ENCODE data around the gene SART3.

Gene SART3

DNA sequence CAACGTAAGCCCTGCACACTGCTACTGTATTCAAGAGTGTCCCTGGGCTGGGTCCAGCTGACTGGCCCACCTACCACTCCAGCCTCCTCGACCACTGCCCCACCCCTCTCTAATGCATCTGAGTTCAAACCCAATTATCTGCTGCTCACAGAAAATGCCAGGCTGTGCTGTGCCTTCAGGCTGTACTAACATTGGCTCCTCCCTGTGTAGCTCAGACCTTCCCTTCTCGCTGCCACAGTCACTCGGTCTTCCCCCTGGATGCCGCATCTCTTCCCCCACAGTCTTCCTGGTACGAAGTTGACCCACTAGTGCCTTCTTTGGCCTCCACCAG is 33.8 kb downstream of the SART3 start:
- TF ChIP-seq, protein P1, sequence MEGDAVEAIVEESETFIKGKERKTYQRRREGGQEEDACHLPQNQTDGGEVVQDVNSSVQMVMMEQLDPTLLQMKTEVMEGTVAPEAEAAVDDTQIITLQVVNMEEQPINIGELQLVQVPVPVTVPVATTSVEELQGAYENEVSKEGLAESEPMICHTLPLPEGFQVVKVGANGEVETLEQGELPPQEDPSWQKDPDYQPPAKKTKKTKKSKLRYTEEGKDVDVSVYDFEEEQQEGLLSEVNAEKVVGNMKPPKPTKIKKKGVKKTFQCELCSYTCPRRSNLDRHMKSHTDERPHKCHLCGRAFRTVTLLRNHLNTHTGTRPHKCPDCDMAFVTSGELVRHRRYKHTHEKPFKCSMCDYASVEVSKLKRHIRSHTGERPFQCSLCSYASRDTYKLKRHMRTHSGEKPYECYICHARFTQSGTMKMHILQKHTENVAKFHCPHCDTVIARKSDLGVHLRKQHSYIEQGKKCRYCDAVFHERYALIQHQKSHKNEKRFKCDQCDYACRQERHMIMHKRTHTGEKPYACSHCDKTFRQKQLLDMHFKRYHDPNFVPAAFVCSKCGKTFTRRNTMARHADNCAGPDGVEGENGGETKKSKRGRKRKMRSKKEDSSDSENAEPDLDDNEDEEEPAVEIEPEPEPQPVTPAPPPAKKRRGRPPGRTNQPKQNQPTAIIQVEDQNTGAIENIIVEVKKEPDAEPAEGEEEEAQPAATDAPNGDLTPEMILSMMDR (IDR thresholded peaks at IDR 0.05) = no peak

DNA sequence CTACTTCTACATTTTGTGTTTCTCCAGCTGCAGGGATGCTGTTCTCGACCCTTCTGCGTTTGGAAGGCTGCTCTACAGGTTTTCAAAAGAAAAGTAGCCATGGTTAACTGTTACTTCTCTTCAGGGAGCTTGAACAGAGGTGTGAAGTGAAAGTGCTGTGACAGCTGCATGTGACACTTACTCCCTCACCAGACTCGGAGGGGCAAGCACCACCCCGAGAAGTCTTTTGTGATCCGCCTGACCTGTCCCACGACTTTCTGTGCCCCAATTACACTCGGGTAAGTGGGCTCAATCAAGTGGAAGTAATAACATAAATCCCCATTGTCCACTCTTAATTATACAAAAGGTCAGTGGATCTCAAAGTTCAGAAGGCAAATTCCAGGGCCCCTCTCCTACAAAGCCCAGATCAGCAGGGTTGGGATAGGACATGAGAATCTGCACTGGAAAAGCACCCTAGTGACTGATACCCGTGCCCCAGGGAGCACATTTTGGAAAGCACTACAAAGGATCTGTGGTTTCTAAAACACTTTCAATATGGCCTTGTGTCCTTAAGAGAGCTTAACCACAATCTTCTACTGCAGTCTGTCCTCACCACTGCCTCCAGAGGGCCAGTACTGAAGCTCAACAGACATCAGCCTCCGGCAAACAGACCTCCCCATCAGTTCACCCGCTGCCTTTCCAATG is 34.3 kb downstream of the SART3 start:
- TF ChIP-seq, protein P1 (IDR thresholded peaks at IDR 0.05) = no peak

DNA sequence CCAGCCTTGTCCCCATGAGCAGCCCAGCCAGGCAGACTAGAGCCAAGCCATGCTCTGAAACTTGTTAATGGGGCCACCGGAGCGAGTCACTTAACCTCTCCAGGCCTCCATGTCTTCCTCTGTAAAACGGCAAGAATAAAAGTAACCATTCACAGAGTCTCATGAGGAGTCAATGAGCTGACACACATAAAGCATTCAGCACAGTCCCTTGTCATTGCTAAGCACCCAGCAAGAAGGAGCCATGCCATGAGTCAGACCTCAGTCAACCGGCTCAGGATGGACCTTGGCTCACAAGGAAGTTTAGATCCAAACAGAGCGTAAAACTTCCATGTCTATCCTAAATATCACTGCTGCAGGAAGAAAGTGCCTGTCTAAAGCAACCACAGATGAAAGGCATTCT is 35.3 kb downstream of the SART3 start:
- TF ChIP-seq, protein P1 (IDR thresholded peaks at IDR 0.05) = no peak

DNA sequence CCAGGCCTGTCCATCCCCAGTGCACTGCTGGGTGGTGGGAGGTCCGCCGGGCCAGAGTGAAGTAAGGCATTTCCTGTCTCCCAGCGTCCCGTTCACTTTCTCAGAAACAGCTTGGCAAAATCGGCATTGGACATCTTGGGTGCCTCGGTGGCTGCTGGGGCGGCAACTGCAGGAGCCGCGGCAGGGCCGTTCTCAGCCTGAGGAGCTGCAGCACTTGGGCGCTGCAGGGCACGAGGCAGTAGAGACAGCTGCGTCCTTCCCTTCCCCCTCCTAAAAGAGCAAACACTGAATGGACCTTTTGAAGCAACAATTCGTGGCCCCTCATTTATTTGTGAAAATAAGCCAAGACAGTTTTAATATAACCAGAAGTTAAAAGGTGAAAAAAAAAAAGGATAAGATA is 37.6 kb downstream of the SART3 start:
- TF ChIP-seq, protein P1 (IDR thresholded peaks at IDR 0.05) = no peak

DNA sequence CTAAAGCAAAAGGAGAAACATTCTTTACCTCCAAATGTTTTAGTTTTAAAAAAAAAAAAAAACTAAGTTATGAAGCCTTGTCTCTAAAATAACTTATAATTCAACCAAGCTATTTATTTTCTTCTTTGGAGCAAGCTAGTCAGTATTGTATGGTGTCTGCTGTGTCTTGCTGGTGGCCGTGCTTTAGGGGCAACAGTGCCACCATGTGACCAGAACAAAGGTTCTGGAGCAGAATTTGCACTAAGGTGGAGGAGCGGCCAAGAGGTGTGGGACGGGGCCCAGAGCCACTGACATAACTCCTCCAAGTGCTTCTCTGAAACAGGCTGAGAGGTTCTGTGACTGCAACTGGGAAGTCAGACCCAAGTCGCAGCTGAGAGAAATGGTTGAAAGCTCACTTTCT is 41.4 kb downstream of the SART3 start:
- TF ChIP-seq, protein P1 (IDR thresholded peaks at IDR 0.05) = peak; percentile 12; the same call in 1 of the 2 replicates

DNA sequence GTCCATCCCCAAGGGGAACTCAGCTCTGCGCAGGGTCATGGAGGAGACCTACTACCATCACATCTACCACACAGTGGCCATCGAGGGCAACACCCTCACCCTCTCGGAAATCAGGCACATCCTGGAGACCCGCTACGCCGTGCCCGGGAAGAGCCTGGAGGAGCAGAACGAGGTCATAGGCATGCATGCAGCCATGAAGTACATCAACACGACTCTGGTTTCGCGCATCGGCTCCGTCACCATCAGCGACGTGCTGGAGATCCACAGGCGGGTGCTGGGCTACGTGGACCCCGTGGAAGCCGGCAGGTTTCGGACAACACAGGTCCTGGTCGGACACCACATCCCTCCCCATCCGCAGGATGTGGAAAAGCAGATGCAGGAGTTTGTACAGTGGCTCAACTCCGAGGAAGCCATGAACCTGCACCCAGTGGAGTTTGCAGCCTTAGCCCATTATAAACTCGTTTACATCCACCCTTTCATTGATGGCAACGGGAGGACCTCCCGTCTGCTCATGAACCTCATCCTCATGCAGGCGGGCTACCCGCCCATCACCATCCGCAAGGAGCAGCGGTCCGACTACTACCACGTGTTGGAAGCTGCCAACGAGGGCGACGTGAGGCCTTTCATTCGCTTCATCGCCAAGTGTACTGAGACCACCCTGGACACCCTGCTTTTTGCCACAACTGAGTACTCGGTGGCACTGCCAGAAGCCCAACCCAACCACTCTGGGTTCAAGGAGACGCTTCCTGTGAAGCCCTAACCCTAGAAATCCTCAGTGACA is 42.1 kb downstream of the SART3 start:
- TF ChIP-seq, protein P1 (IDR thresholded peaks at IDR 0.05) = no peak

DNA sequence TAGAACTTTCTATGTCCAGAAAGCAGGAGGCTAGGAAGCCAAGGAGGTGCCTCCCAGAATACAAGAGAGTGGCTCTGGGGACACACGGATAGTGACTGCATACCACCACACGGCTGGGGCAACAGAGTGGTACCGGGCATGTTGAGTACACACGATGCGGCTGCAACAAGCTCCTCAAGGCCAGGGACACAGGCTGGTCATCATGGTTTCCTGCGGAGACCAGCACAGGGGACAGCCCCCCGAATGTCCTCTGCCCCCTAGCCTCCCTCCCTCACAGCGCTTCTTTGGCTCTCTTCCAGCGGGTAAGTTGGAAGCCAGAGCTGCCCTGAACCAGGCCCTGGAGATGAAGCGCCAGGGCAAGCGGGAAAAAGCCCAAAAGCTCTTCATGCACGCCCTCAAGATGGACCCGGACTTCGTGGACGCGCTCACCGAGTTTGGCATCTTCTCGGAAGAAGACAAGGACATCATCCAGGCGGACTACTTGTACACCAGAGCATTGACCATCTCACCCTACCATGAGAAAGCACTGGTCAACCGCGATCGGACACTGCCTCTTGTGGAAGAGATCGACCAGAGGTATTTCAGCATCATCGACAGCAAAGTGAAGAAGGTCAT is 42.8 kb downstream of the SART3 start:
- TF ChIP-seq, protein P1 (IDR thresholded peaks at IDR 0.05) = no peak

Data from LNCAP (cell line).